HG02840 (cell line): ENCODE measurements around the gene BACH1.

Experiments used
- ATAC-seq: cut with Tn5 transposase; IDR thresholded peaks from one replicate; pipeline ENCODE4 v1.9.1; 2021; ENCODE audit warnings: mild to moderate bottlenecking, moderate library complexity, moderate number of reproducible peaks; ENCODE audit not compliant: unreplicated experiment, low FRiP score

BACH1 gene

GRCh38 chr21:29372063-29372802 is 73.5 kb downstream of the BACH1 start:
- ATAC-seq, result peak; percentile 63

DNA sequence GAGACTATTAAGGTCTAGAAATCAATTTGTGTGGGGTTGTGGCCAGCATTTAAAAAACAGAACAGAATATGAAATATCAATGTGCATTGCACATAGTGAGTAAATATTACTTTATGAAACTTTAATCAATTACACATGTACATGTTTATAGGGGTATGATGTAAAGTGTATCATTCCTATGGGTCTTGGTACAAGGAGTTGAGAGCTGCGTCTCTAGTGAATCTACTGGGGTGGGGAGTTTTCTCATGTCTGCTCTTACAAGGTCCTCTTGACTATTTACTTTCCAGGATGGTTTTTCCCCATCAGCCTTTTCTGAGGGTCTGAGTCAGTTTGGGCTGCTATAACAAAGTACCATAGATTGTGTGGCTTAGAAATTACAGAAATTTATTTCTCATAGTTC is 75.8 kb downstream of the BACH1 start:
- ATAC-seq, result no peak

DNA sequence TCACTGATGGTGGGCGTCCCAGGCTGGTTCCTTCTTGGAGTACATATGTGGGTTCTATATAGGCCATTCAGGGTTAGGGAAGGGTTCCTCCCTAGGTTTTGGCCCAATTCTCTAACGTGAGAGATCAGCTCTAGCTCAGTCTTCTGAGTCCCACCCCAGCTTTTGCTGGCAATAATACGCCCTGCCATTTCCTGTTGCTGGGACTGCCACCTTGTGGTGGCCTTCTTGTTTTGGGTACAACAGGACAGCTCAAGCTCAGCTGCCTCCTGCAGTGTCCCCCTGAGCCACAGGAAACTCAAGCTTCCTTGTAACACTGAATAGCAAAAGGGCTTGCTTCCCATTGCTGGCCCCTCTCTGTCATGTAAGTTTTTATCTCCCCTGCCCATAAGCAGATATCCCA is 77.8 kb downstream of the BACH1 start:
- ATAC-seq, result peak; percentile 74

- no peak for ATAC-seq
Measured at GRCh38 chr21:29377266-29377665, 78.5 kb downstream of the BACH1 start.

DNA sequence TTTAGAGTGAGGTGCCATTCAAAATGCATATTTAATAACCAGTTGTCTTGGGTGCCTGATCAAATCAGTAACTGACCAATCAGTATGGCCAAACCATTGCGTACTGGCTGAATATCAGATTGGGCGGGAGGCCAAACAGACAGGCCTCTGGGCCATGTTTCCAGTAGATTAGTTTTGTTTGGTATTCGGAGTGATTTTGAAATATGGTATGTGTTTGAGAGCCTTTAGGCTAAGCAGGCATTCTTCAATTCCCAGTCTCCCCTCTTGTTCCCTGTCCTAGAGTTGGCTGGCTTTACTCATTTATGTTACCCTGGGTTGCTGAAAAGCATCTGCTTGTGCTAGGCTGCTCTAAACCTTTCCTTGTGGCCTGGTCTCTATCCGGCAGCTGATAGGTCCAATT is 80.1 kb downstream of the BACH1 start:
- ATAC-seq, result no peak

GRCh38 chr21:29379517-29380054 is 80.9 kb downstream of the BACH1 start:
- ATAC-seq, result no peak

- no peak for ATAC-seq
Measured at GRCh38 chr21:29382030-29382654, 83.4 kb downstream of the BACH1 start.

DNA sequence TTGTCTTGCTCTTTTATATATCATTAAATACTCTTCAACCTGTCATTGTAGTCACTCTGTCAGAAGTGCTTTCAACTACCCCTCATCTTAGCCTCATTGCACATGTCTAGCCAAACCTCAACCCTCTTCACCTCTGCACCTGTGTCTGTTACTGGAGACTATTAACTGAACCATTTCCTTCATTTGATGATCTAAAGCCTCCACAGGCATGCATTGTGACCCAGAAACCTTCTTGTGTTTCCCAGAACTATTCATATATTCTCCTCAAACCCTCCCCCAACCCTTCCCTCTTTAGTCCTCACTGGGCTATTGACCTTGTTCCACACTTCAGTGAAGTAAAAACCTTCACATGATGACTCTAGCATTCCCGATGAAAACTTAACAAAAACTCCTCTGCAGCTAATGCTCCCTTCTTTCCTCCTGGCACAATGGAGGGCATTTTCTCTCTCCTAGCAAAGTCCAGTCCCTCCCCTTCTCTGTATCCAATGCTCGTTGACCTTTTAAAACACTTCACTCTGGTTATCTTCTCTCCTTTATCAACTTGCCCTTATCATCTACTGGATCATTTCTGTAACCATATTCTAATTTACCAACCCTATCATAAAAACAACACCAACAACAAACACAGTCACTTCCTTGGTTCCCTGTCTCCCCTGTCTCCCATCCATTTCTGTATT is 86.1 kb downstream of the BACH1 start:
- ATAC-seq, result no peak

GRCh38 chr21:29385934-29386520 is 87.3 kb downstream of the BACH1 start:
- no peak for ATAC-seq

- no peak for ATAC-seq
Measured at GRCh38 chr21:29386803-29387202, 88.1 kb downstream of the BACH1 start.

GRCh38 chr21:29387598-29387997 is 88.9 kb downstream of the BACH1 start:
- no peak for ATAC-seq

- no peak for ATAC-seq
Measured at GRCh38 chr21:29389136-29389535, 90.4 kb downstream of the BACH1 start.

GRCh38 chr21:29390778-29391177 is 92.1 kb downstream of the BACH1 start:
- no peak for ATAC-seq

GRCh38 chr21:29394051-29394450 is 95.3 kb downstream of the BACH1 start:
- ATAC-seq, result no peak
